Liver (tissue), 9 donors: ENCODE results near the gene USP48. TPM values are rescaled to one million over a fixed set of nuclear protein-coding genes. Genes with fewer than 3 reads are reported as not detected.

ENCODE experiments used
- DNase-seq: peaks from one replicate; pipeline ENCODE4 v3.0.0-alpha.2; 2017; ENCODE audit warnings: low spot score
- H3K27ac ChIP-seq, 2 donors: one replicate each; pipeline ENCODE4 v1.7.0; 2013; ENCODE audit warnings: inconsistent platforms in 2 of 2, low read length in 2 of 2, control low read depth in 1 of 2, low read depth in 1 of 2, mild to moderate bottlenecking in 1 of 2
- H3K27me3 ChIP-seq, 4 donors: one replicate each; pipeline versions ENCODE4 v1.6.1 to v1.7.0; 2013; ENCODE audit warnings: low read length in 3 of 4, inconsistent platforms in 1 of 4, mild to moderate bottlenecking in 1 of 4, moderate library complexity in 1 of 4; ENCODE audit not compliant: control insufficient read depth in 4 of 4, insufficient read depth in 4 of 4
- H3K36me3 ChIP-seq, 4 donors: one replicate each; pipeline versions ENCODE4 v1.6.1 to v1.7.0; 2013; ENCODE audit warnings: low read length in 3 of 4, mild to moderate bottlenecking in 3 of 4, low read depth in 1 of 4, moderate library complexity in 1 of 4; ENCODE audit not compliant: control insufficient read depth in 4 of 4, insufficient read depth in 3 of 4
- H3K4me1 ChIP-seq, 4 donors: one replicate each; pipeline versions ENCODE4 v1.6.1 to v1.7.0; 2013; ENCODE audit warnings: low read length in 3 of 4, mild to moderate bottlenecking in 3 of 4, moderate library complexity in 1 of 4; ENCODE audit not compliant: control insufficient read depth in 4 of 4, insufficient read depth in 4 of 4
- H3K4me3 ChIP-seq, 3 donors: one replicate each; pipeline versions ENCODE4 v1.6.1 to v1.7.0; 2013; ENCODE audit warnings: low read length in 3 of 3, control low read depth in 1 of 3, low read depth in 1 of 3, mild to moderate bottlenecking in 1 of 3
- H3K9ac ChIP-seq, 2 donors: one replicate each; pipeline ENCODE4 v1.7.0; 2013; ENCODE audit warnings: low read length in 2 of 2, mild to moderate bottlenecking in 2 of 2, moderate library complexity in 2 of 2, control low read depth in 1 of 2, low read depth in 1 of 2
- H3K9me3 ChIP-seq, 4 donors: one replicate each; pipeline versions ENCODE4 v1.6.1 to v1.7.0; 2013; ENCODE audit warnings: low read length in 3 of 4; ENCODE audit not compliant: control insufficient read depth in 4 of 4
- ATF3 ChIP-seq: IDR thresholded peaks from 2 replicates; pipeline ENCODE4 v1.6.1; 2016; ENCODE audit warnings: antibody characterized with exemption
- CTCF ChIP-seq: fragments of 150-350 bp; IDR thresholded peaks from 2 replicates; pipeline ENCODE4 v1.5.1; 2017; ENCODE audit warnings: improper control_type of control experiment, low read depth, low read length; ENCODE audit not compliant: missing input control
- EGR1 ChIP-seq, 2 donors: IDR thresholded peaks; 2 replicates each; pipeline ENCODE4 v1.6.1; 2016 to 2018; ENCODE audit warnings: antibody characterized with exemption in 2 of 2, low read depth in 2 of 2
- FOXA1 ChIP-seq: IDR thresholded peaks from 2 replicates; pipeline ENCODE4 v1.6.1; 2016; ENCODE audit warnings: antibody characterized with exemption
- FOXA2 ChIP-seq: IDR thresholded peaks from 2 replicates; pipeline ENCODE4 v1.6.1; 2016; ENCODE audit warnings: antibody characterized with exemption
- GABPA ChIP-seq, 2 donors: IDR thresholded peaks in 1 of 2; conservative IDR thresholded peaks in 1 of 2; 2 replicates each; pipeline ENCODE4 v1.6.1; 2016; ENCODE audit warnings: antibody characterized with exemption in 2 of 2, mild to moderate bottlenecking in 1 of 2, moderate library complexity in 1 of 2
- HNF4A ChIP-seq, 2 donors: conservative IDR thresholded peaks; 2 replicates each; pipeline ENCODE4 v1.6.1; 2016; ENCODE audit warnings: antibody characterized with exemption in 2 of 2, mild to moderate bottlenecking in 2 of 2
- HNF4G ChIP-seq: IDR thresholded peaks from 2 replicates; pipeline ENCODE4 v1.6.1; 2016; ENCODE audit warnings: antibody characterized with exemption
- MAX ChIP-seq: IDR thresholded peaks from 2 replicates; pipeline ENCODE4 v1.6.1; 2016; ENCODE audit warnings: antibody characterized with exemption
- REST ChIP-seq: IDR thresholded peaks from 2 replicates; pipeline ENCODE4 v1.6.1; 2016; ENCODE audit warnings: antibody characterized with exemption, mild to moderate bottlenecking
- RXRA ChIP-seq, 2 donors: IDR thresholded peaks; 2 replicates each; pipeline ENCODE4 v1.6.1; 2017 to 2018; ENCODE audit warnings: antibody characterized with exemption in 2 of 2, mild to moderate bottlenecking in 1 of 2
- SP1 ChIP-seq: IDR thresholded peaks from 2 replicates; pipeline ENCODE4 v1.6.1; 2018; ENCODE audit warnings: antibody characterized with exemption, mild to moderate bottlenecking
- TAF1 ChIP-seq: conservative IDR thresholded peaks from 2 replicates; pipeline ENCODE4 v1.6.1; 2016; ENCODE audit warnings: antibody characterized with exemption, mild to moderate bottlenecking
- ZBTB33 ChIP-seq: IDR thresholded peaks from 2 replicates; pipeline ENCODE4 v1.6.1; 2016; ENCODE audit warnings: antibody characterized with exemption
- WGBS: extraction: QIAGEN DNeasy Blood & Tissue Kit; methylation state at CpG from one replicate; pipeline ENCODE4 v1.1.7; 2013; 5-methylcytosine and 5-hydroxymethylcytosine counted together
- polyA plus RNA-seq, 2 donors: library from polyadenylated mRNA; stranded (reverse) in 1 of 2; unstranded in 1 of 2; fragments of 200-250 nt in 1 of 2; fragments of >200 nt in 1 of 2; fragmentation: Nextera tagmentation in 1 of 2; extraction: Ambion mirVana in 1 of 2; gene quantifications; one replicate each; pipeline versions ENCODE4 v1.2.1 to v1.2.3, GENCODE V29; 2013 to 2015
- total RNA-seq, 2 donors: library from RNA; depleted of rRNA; stranded (reverse); fragments of >200 nt; gene quantifications; one replicate each; pipeline ENCODE4 v1.2.3, GENCODE V29; 2014
- donor health status: healthy.
- donor health status: healthy.
- donor health status: healthy.
- donor health status: healthy.
- donor health status: healthy.

USP48 gene
- total and polyA plus RNA-seq, 4 donors, result 7.8 to 34.9 (median 23.1) TPM

GRCh38 chr1:21655259-21655658, 127.7 kb downstream of the USP48 start:
- peaks cover 0 to 11% (median 5%) of the 10 kb centered on the region in 4 donors for H3K4me1 ChIP-seq
- H3K9me3 ChIP-seq, result no peaks in the 10 kb centered on the region
- DNase-seq, result no peak
- H3K27me3 ChIP-seq, result no peaks in the 10 kb centered on the region
- H3K27ac ChIP-seq, result no peak overlapping the region
- no peak overlapping the region for H3K9ac ChIP-seq
- H3K36me3 ChIP-seq, result no peaks in the 10 kb centered on the region
- TF ChIP-seq RXRA (IDR thresholded peaks at IDR 0.05) (no peak), FOXA2 (no peak), REST (no peak), HNF4A (conservative IDR thresholded peaks at IDR 0.05) (no peak), TAF1 (no peak), GABPA (IDR thresholded peaks at IDR 0.05 in 1 of 2, conservative IDR thresholded peaks at IDR 0.05 in 1 of 2) (no peak), MAX (no peak), CTCF (no peak), HNF4G (no peak), SP1 (no peak), ATF3 (no peak), ZBTB33 (no peak)
- whole genome bisulfite sequencing, result 91% methylated on average over 4 of the region's 4 CpGs
- no peak overlapping the region for H3K4me3 ChIP-seq

- no peaks in the 10 kb centered on the region for H3K27me3 ChIP-seq
- H3K9me3 ChIP-seq, result no peaks in the 10 kb centered on the region
- no peak overlapping the region for H3K27ac ChIP-seq
- H3K4me1 ChIP-seq, result peaks cover 0 to 9% (median 4%) of the 10 kb centered on the region in 4 donors
- no peak overlapping the region for H3K9ac ChIP-seq
- no peaks in the 10 kb centered on the region for H3K36me3 ChIP-seq
- 92% methylated on average over 6 of the region's 6 CpGs for WGBS
- H3K4me3 ChIP-seq, result no peak overlapping the region
- no peak for DNase-seq
- TF ChIP-seq ZBTB33 (no peak), EGR1 (IDR thresholded peaks at IDR 0.05; ENCODE audit: low read depth in 2 of 2) (no peak), GABPA (IDR thresholded peaks at IDR 0.05 in 1 of 2, conservative IDR thresholded peaks at IDR 0.05 in 1 of 2) (no peak), HNF4A (conservative IDR thresholded peaks at IDR 0.05) (no peak), HNF4G (no peak), RXRA (IDR thresholded peaks at IDR 0.05) (no peak), FOXA1 (no peak), MAX (no peak), CTCF (no peak), REST (no peak)
These were observed 128.7 kb downstream of the USP48 start for GRCh38 chr1:21654209-21654608.
